SH-SY5Y (cell line): Measurements from ENCODE around the gene COL24A1.

Experiments used
- GATA2 ChIP-seq: IDR thresholded peaks from 2 replicates; pipeline ENCODE4 v1.6.1; 2011; ENCODE audit warnings: mild to moderate bottlenecking, low read depth, low read length
- GATA3 ChIP-seq: IDR thresholded peaks from 2 replicates; pipeline ENCODE4 v1.6.1; 2011; ENCODE audit warnings: low read depth, mild to moderate bottlenecking, low read length, moderate library complexity

The COL24A1 gene

GRCh38 chr1:85707990-85708828 is 448.4 kb downstream of the COL24A1 start, which contains the start of gene ZNHIT6:
ZNHIT6 (minus strand) TSS chr1:85708433; CDS start chr1:85708284, 149 bp downstream.
- TF ChIP-seq GATA3 (no peak), GATA2 (no peak)

- no peak for TF ChIP-seq GATA3
- TF ChIP-seq GATA2 = no peak
These were observed 449.1 kb downstream of the COL24A1 start for GRCh38 chr1:85707267-85707989.

- no peak for TF ChIP-seq GATA2
- no peak for TF ChIP-seq GATA3
These were observed 450.6 kb downstream of the COL24A1 start for GRCh38 chr1:85705940-85706339.

GRCh38 chr1:85700422-85700821 is 456.1 kb downstream of the COL24A1 start:
- TF ChIP-seq GATA3 = peak; percentile 32; the same call in 1 of the 2 replicates
- TF ChIP-seq GATA2 = no peak

GRCh38 chr1:85697895-85698294 is 458.7 kb downstream of the COL24A1 start:
- TF ChIP-seq GATA2 = no peak
- no peak for TF ChIP-seq GATA3

- no peak for TF ChIP-seq GATA2
- no peak for TF ChIP-seq GATA3
These were observed 463.8 kb downstream of the COL24A1 start for GRCh38 chr1:85692730-85693314.

GRCh38 chr1:85689775-85690404 is 466.7 kb downstream of the COL24A1 start:
- TF ChIP-seq GATA3 (no peak), GATA2 (0 out of 2 replicates have a peak, but pooled peaks have one; percentile 22)

- TF ChIP-seq GATA3 = no peak
- no peak for TF ChIP-seq GATA2
These were observed 473.1 kb downstream of the COL24A1 start for GRCh38 chr1:85683292-85684025.

- TF ChIP-seq GATA3 (no peak), GATA2 (no peak)
These were observed 475.5 kb downstream of the COL24A1 start for GRCh38 chr1:85681087-85681486.
